GM12878 (cell line): Measurements from ENCODE around the gene SKAP1. TPM values are rescaled to one million over a fixed set of nuclear protein-coding genes. Genes with fewer than 3 reads are reported as not detected.

ENCODE experiments used
- ATAC-seq: fragments of 200-7000 bp; cut with Tn5 transposase; 3 replicates; pipeline ENCODE4 v1.9.1; 2020; ENCODE audit warnings: mild to moderate bottlenecking, moderate library complexity
- BruUV-seq: library from RNA; stranded (reverse); fragments of 400-500 nt; replicated peaks from 2 replicates; lab custom pipeline; 2021; lab: Mats Ljungman, UMichigan
- CTCF ChIA-PET: fragments of 300-600 bp; sonication (Branson Sonifier 250); formaldehyde crosslinking; extraction: SDS; loops from one replicate; lab custom pipeline; 2021; ENCODE audit warnings: inconsistent platforms; lab: Yijun Ruan, JAX
- POLR2A ChIA-PET: fragments of 350-600 bp; formaldehyde crosslinking; extraction: SDS; loops from one replicate; lab custom pipeline; 2021; ENCODE audit warnings: inconsistent platforms; lab: Charles Lee
- RAD21 ChIA-PET: fragments of 300-600 bp; sonication (Branson Sonifier 250); formaldehyde crosslinking; loops from one replicate; lab custom pipeline; 2023; ENCODE audit warnings: antibody characterized with exemption; ENCODE audit not compliant: unreplicated experiment; lab: Charles Lee
- SMC1A ChIA-PET: fragments of 300-600 bp; sonication (Branson Sonifier 250); formaldehyde crosslinking; loops from one replicate; lab custom pipeline; 2023; ENCODE audit not compliant: unreplicated experiment, uncharacterized antibody; lab: Charles Lee
- DNase-seq: peaks from one replicate; pipeline ENCODE4 v3.0.0-alpha.2; 2011; ENCODE audit warnings: low read depth, low spot score
- FAIRE-seq: peaks from 3 replicates; lab custom pipeline; 2011; peaks lifted over from hg19 to GRCh38; lab: Jason Lieb, UNC
- H2AFZ ChIP-seq: 2 replicates; pipeline ENCODE4 v1.6.0; 2011; ENCODE audit warnings: low read depth, low read length, control low read depth; ENCODE audit not compliant: control insufficient read depth
- H3K27ac ChIP-seq: 2 replicates; pipeline ENCODE4 v1.5.1; 2011; ENCODE audit warnings: control low read depth; ENCODE audit not compliant: control insufficient read depth, insufficient read depth
- H3K27me3 ChIP-seq, 2 experiments: replicated peaks in 1 of 2; 2 replicates each; pipeline versions ENCODE4 v1.6.0 to v1.6.1; 2011; ENCODE audit warnings: low read length in 1 of 2; ENCODE audit not compliant: control insufficient read depth in 2 of 2, insufficient read depth in 2 of 2
- H3K36me3 ChIP-seq, 2 experiments: 2 replicates each; pipeline ENCODE4 v1.5.1; 2011; ENCODE audit warnings: low read length in 1 of 2; ENCODE audit not compliant: control insufficient read depth in 2 of 2, insufficient read depth in 2 of 2
- H3K4me1 ChIP-seq: 2 replicates; pipeline ENCODE4 v1.6.1; 2011; ENCODE audit warnings: mild to moderate bottlenecking, low read length, moderate library complexity, mixed read lengths; ENCODE audit not compliant: control insufficient read depth, insufficient read depth
- H3K4me2 ChIP-seq: 2 replicates; pipeline ENCODE4 v1.6.0; 2011; ENCODE audit warnings: control low read depth; ENCODE audit not compliant: control insufficient read depth, insufficient read depth
- H3K4me3 ChIP-seq: fragments of 200-600 bp; sonication (generic); 2 replicates; pipeline ENCODE4 v1.5.1; 2016
- H3K79me2 ChIP-seq: 2 replicates; pipeline ENCODE4 v1.6.0; 2011; ENCODE audit warnings: low read length; ENCODE audit not compliant: control insufficient read depth, insufficient read depth
- H3K9ac ChIP-seq: 2 replicates; pipeline ENCODE4 v1.8.0; 2011; ENCODE audit warnings: low read length, control low read depth, mixed read lengths; ENCODE audit not compliant: control insufficient read depth, insufficient read depth
- H3K9me3 ChIP-seq: replicated peaks from 3 replicates; pipeline ENCODE4 v1.5.1; 2011; ENCODE audit warnings: mild to moderate bottlenecking, low read length; ENCODE audit not compliant: control insufficient read depth, insufficient read depth
- H4K20me1 ChIP-seq: 2 replicates; pipeline ENCODE4 v1.6.0; 2011; ENCODE audit not compliant: control insufficient read depth, insufficient read depth
- DPF2 ChIP-seq: fragments of 450-650 bp; IDR thresholded peaks from 2 replicates; pipeline ENCODE4 v1.6.1; 2017; ENCODE audit warnings: mild to moderate bottlenecking
- GATAD2B ChIP-seq: fragments of 450-650 bp; conservative IDR thresholded peaks from 2 replicates; pipeline ENCODE4 v1.6.1; 2017; ENCODE audit warnings: low read depth, mild to moderate bottlenecking, moderate library complexity
- IKZF1 ChIP-seq: fragments of 450-650 bp; conservative IDR thresholded peaks from 2 replicates; pipeline ENCODE4 v1.6.1; 2017; ENCODE audit warnings: antibody characterized with exemption, mild to moderate bottlenecking
- IKZF2 ChIP-seq, 2 experiments: fragments of 450-650 bp; IDR thresholded peaks; 2 replicates each; pipeline ENCODE4 v1.6.1; 2017; ENCODE audit warnings: mild to moderate bottlenecking in 2 of 2, moderate library complexity in 2 of 2
- MTA2 ChIP-seq: fragments of 450-650 bp; IDR thresholded peaks from 2 replicates; pipeline ENCODE4 v1.6.1; 2016; ENCODE audit warnings: low read depth, mild to moderate bottlenecking, moderate library complexity
- NFYB ChIP-seq: IDR thresholded peaks from 2 replicates; pipeline ENCODE4 v1.6.1; 2011; ENCODE audit warnings: low read depth, mild to moderate bottlenecking, low read length, improper control_type of control experiment, moderate library complexity; ENCODE audit not compliant: insufficient read depth
- STAT3 ChIP-seq: IDR thresholded peaks from 2 replicates; pipeline ENCODE4 v1.6.1; 2011; ENCODE audit warnings: low read depth, low read length, improper control_type of control experiment
- TARDBP ChIP-seq: IDR thresholded peaks from 2 replicates; pipeline ENCODE4 v1.6.1; 2016; ENCODE audit warnings: borderline replicate concordance
- YY1 ChIP-seq: IDR thresholded peaks from 2 replicates; pipeline ENCODE4 v1.6.1; 2011; ENCODE audit warnings: low read depth, mild to moderate bottlenecking, low read length
- ZNF274 ChIP-seq: IDR thresholded peaks from one replicate; pipeline ENCODE4 v1.8.0; 2011; ENCODE audit not compliant: insufficient read length, insufficient read depth
- WGBS: methylation state at CpG from one replicate; pipeline ENCODE4 v1.1.6; 2016; ENCODE audit warnings: low lambda C conversion rate; ENCODE audit not compliant: insufficient replicate concordance, insufficient coverage; ENCODE audit errors: missing lambda C conversion rate; 5-methylcytosine and 5-hydroxymethylcytosine counted together
- in situ Hi-C: fragments of 300-500 bp; cut with MboI; formaldehyde crosslinking; loops from 9 replicates; pipeline ENCODE4 v1.14.3; 2018; ENCODE audit warnings: mixed read lengths
- intact Hi-C: fragments of 100-400 bp; cut with micrococcal nuclease; formaldehyde crosslinking; loops from one replicate; pipeline ENCODE4 v1.14.2; 2022; ENCODE audit not compliant: unreplicated experiment
- polyA plus RNA-seq, 11 experiments: library from polyadenylated mRNA; depleted of rRNA in 4 of 11; unstranded in 6 of 11; stranded (reverse) in 5 of 11; fragments of >200 nt; fragmentation: Nextera tagmentation in 4 of 11; fragmentation: Illumina TruSeq in 1 of 11; extraction: Ambion mirVana in 4 of 11; extraction: Trizol in 1 of 11; gene quantifications; 1 replicate in 1 of 11; 2 replicates in 10 of 11; pipeline versions ENCODE4 v1.2.1 to v1.2.3, GENCODE V29; 2011 to 2016; ENCODE audit warnings: inconsistent platforms in 2 of 11, missing spikeins in 2 of 11, low read depth in 1 of 11
- total RNA-seq, 4 experiments: library from RNA; depleted of rRNA in 3 of 4; stranded (reverse); fragments of >200 nt in 3 of 4; fragmentation: Illumina TruSeq in 1 of 4; extraction: Trizol in 1 of 4; gene quantifications; 2 replicates each; pipeline versions ENCODE4 v1.2.1 to v1.2.3, GENCODE V29; 2013 to 2021
- TF ChIP-seq, protein P1 (sequence below): fragments of 450-650 bp; IDR thresholded peaks from 2 replicates; pipeline ENCODE4 v1.6.1; 2017; ENCODE audit warnings: mild to moderate bottlenecking, moderate library complexity
- TF ChIP-seq, protein P2 (sequence below): fragments of 450-650 bp; IDR thresholded peaks from 2 replicates; pipeline ENCODE4 v1.6.1; 2016; ENCODE audit warnings: mild to moderate bottlenecking
- TF ChIP-seq, protein P3 (sequence below): fragments of 450-650 bp; IDR thresholded peaks from 2 replicates; pipeline ENCODE4 v1.6.1; 2017; ENCODE audit warnings: low read depth, mild to moderate bottlenecking, moderate library complexity
- TF ChIP-seq, protein P4 (sequence below): fragments of 450-650 bp; IDR thresholded peaks from 2 replicates; pipeline ENCODE4 v1.6.1; 2016; ENCODE audit warnings: mild to moderate bottlenecking

Gene SKAP1
- total and polyA plus RNA-seq, 10 of the 15 experiments (the other 5 are each of a cell fraction or from before 2014, with no cell fraction given) = 17.1 to 97.6 (median 35.9) TPM

DNA sequence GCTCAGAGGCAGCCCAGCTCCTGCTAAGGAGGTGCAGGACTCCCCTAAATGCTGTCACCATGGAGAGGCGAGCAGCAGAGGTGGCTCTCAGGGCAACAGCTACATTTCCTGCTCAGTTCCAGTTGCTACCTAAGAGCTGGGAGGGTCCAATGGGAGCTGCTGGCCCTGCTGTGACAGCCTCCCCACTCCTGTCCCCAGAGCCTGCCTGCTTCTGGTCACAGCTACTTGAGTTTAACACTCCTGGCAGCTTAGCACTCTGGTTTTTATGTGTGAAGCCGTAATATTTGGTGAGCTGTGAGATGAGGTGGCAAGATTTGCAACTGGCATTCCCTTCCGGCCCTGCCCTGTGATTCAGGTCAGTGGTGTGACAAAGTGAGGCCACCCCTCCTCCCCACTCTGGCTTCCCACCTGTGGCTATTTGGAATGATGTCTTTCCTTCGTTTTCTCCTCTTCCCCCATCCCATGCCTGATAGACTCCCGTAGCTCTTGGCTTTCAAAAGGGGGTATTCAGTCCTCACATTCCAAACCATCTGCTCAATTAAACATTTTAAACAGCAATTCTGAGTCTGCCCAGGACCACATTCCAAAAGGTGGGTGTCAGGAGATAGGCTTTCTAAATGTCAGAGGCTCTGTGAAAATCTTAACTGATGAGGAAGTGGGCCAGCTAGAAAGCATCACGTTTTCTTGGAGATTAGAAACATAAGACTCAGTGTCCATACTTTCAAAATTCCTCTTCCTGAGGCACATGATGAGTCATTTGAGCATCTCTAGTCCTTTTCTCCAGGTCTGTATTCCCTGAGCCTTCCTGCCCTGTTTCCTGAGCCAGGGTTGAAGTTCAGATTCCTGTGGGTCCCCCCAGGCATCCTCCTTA is 42.6 kb upstream of the SKAP1 start:
- FAIRE-seq (no peak), ATAC-seq (peak; percentile 95), DNase-seq (no peak)
- Histone ChIP-seq H3K27ac (no peak overlapping the region), H4K20me1 (no peaks in the 10 kb centered on the region), H2AFZ (peak overlapping the region; percentile 63), H3K79me2 (no peaks in the 10 kb centered on the region), H3K9ac (no peak overlapping the region), H3K36me3 (no peaks in the 10 kb centered on the region), H3K4me3 (0 out of 2 replicates have a peak overlapping the region, but pooled peaks have one; percentile 17), H3K27me3 (no peaks in the 10 kb centered on the region), H3K9me3 (no peaks in the 10 kb centered on the region), H3K4me2 (peak overlapping the region; percentile 23; the same call in 1 of the 2 replicates), H3K4me1 (peaks cover 16% of the 10 kb centered on the region)
- in situ Hi-C loops (no loop called here), intact Hi-C loops (no loop called here)
- ChIA-PET CTCF (interaction anchor here (0.7 to 5.3 kb wide), 16 partner anchors 9 to 213 kb away, joined by 3 to 29 read pairs (median 5); no protein-coding TSS in a partner anchor), RAD21 (interaction anchor here (0.6 to 3.2 kb wide), 12 partner anchors 11 to 447 kb away, joined by 3 to 16 read pairs (median 6); no protein-coding TSS in a partner anchor), POLR2A (interaction anchor here (0.5 to 1.4 kb wide), 12 partner anchors 9 to 60 kb away, joined by 3 to 11 read pairs (median 4); no protein-coding TSS in a partner anchor), SMC1A (interaction anchor here (0.6 to 4.5 kb wide), 26 partner anchors 10 to 440 kb away, joined by 3 to 24 read pairs (median 5); no protein-coding TSS in a partner anchor)
- no TSS peak for BruUV-seq
- WGBS = 30% methylated on average over 6 of the region's 6 CpGs
- TF ChIP-seq TARDBP (no peak), ZNF274 (no peak), IKZF1 (peak; percentile 94), NFYB (peak; percentile 41; the same call in 1 of the 2 replicates), YY1 (no peak), IKZF2 (IDR thresholded peaks at IDR 0.05) (peak; percentile 89 to 91), GATAD2B (peak; percentile 80), MTA2 (peak; percentile 78), DPF2 (peak; percentile 44), STAT3 (no peak)
- TF ChIP-seq, protein P1, sequence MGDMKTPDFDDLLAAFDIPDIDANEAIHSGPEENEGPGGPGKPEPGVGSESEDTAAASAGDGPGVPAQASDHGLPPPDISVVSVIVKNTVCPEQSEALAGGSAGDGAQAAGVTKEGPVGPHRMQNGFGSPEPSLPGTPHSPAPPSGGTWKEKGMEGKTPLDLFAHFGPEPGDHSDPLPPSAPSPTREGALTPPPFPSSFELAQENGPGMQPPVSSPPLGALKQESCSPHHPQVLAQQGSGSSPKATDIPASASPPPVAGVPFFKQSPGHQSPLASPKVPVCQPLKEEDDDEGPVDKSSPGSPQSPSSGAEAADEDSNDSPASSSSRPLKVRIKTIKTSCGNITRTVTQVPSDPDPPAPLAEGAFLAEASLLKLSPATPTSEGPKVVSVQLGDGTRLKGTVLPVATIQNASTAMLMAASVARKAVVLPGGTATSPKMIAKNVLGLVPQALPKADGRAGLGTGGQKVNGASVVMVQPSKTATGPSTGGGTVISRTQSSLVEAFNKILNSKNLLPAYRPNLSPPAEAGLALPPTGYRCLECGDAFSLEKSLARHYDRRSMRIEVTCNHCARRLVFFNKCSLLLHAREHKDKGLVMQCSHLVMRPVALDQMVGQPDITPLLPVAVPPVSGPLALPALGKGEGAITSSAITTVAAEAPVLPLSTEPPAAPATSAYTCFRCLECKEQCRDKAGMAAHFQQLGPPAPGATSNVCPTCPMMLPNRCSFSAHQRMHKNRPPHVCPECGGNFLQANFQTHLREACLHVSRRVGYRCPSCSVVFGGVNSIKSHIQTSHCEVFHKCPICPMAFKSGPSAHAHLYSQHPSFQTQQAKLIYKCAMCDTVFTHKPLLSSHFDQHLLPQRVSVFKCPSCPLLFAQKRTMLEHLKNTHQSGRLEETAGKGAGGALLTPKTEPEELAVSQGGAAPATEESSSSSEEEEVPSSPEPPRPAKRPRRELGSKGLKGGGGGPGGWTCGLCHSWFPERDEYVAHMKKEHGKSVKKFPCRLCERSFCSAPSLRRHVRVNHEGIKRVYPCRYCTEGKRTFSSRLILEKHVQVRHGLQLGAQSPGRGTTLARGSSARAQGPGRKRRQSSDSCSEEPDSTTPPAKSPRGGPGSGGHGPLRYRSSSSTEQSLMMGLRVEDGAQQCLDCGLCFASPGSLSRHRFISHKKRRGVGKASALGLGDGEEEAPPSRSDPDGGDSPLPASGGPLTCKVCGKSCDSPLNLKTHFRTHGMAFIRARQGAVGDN = peak; percentile 58; the same call in 1 of the 2 replicates
- TF ChIP-seq, protein P2, sequence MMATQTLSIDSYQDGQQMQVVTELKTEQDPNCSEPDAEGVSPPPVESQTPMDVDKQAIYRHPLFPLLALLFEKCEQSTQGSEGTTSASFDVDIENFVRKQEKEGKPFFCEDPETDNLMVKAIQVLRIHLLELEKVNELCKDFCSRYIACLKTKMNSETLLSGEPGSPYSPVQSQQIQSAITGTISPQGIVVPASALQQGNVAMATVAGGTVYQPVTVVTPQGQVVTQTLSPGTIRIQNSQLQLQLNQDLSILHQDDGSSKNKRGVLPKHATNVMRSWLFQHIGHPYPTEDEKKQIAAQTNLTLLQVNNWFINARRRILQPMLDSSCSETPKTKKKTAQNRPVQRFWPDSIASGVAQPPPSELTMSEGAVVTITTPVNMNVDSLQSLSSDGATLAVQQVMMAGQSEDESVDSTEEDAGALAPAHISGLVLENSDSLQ = no peak
- TF ChIP-seq, protein P3, sequence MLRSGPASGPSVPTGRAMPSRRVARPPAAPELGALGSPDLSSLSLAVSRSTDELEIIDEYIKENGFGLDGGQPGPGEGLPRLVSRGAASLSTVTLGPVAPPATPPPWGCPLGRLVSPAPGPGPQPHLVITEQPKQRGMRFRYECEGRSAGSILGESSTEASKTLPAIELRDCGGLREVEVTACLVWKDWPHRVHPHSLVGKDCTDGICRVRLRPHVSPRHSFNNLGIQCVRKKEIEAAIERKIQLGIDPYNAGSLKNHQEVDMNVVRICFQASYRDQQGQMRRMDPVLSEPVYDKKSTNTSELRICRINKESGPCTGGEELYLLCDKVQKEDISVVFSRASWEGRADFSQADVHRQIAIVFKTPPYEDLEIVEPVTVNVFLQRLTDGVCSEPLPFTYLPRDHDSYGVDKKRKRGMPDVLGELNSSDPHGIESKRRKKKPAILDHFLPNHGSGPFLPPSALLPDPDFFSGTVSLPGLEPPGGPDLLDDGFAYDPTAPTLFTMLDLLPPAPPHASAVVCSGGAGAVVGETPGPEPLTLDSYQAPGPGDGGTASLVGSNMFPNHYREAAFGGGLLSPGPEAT = peak; percentile 68; the same call in 1 of the 2 replicates
- TF ChIP-seq, protein P4, sequence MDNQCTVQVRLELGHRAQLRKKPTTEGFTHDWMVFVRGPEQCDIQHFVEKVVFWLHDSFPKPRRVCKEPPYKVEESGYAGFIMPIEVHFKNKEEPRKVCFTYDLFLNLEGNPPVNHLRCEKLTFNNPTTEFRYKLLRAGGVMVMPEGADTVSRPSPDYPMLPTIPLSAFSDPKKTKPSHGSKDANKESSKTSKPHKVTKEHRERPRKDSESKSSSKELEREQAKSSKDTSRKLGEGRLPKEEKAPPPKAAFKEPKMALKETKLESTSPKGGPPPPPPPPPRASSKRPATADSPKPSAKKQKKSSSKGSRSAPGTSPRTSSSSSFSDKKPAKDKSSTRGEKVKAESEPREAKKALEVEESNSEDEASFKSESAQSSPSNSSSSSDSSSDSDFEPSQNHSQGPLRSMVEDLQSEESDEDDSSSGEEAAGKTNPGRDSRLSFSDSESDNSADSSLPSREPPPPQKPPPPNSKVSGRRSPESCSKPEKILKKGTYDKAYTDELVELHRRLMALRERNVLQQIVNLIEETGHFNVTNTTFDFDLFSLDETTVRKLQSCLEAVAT = 0 out of 2 replicates have a peak, but pooled peaks have one; percentile 37
